Activated CD8-positive, alpha-beta memory T cell treated with anti-CD3 and anti-CD28 coated beads for 1 hour (primary cell): ENCODE results near the gene ACTN1.

Experiments
- DNase-seq, 2 donors: peaks; one replicate each; pipeline ENCODE4 v3.0.0-alpha.2; 2020; ENCODE audit warnings: low read depth in 1 of 2; ENCODE audit errors: extremely low read depth in 1 of 2

The ACTN1 gene

GRCh38 chr14:68970038-68970612 lies 9.0 kb downstream of the ACTN1 start:
- DNase-seq = no peak

- DNase-seq = no peak
Measured at GRCh38 chr14:68969278-68970033, 9.6 kb downstream of the ACTN1 start.

- no peak for DNase-seq
Measured at GRCh38 chr14:68968721-68969120, 10.4 kb downstream of the ACTN1 start.

- DNase-seq = peak; percentile 38 to 45
Measured at GRCh38 chr14:68968051-68968450, 11.1 kb downstream of the ACTN1 start.

GRCh38 chr14:68967459-68967940 lies 11.6 kb downstream of the ACTN1 start:
- DNase-seq = no peak

- no peak for DNase-seq
Measured at GRCh38 chr14:68966872-68967301, 12.2 kb downstream of the ACTN1 start.

GRCh38 chr14:68965261-68965761 lies 13.8 kb downstream of the ACTN1 start:
- no peak for DNase-seq

GRCh38 chr14:68964300-68965093 lies 14.6 kb downstream of the ACTN1 start:
- DNase-seq = no peak

- no peak for DNase-seq
Measured at GRCh38 chr14:68962681-68963080, 16.4 kb downstream of the ACTN1 start.

GRCh38 chr14:68961781-68962584 lies 17.1 kb downstream of the ACTN1 start:
- no peak for DNase-seq

GRCh38 chr14:68961361-68961760 lies 17.7 kb downstream of the ACTN1 start:
- no peak for DNase-seq

- no peak for DNase-seq
Measured at GRCh38 chr14:68960123-68960522, 19.0 kb downstream of the ACTN1 start.

GRCh38 chr14:68959035-68959434 lies 20.1 kb downstream of the ACTN1 start:
- DNase-seq = no peak

- no peak for DNase-seq
Measured at GRCh38 chr14:68958553-68958952, 20.5 kb downstream of the ACTN1 start.

- no peak for DNase-seq
Measured at GRCh38 chr14:68957775-68958174, 21.3 kb downstream of the ACTN1 start.

- DNase-seq = no peak
Measured at GRCh38 chr14:68956724-68957123, 22.4 kb downstream of the ACTN1 start.

- no peak for DNase-seq
Measured at GRCh38 chr14:68955851-68956179, 23.3 kb downstream of the ACTN1 start.

GRCh38 chr14:68955164-68955850 lies 23.8 kb downstream of the ACTN1 start:
- DNase-seq = no peak

- no peak for DNase-seq
Measured at GRCh38 chr14:68953196-68953555, 25.9 kb downstream of the ACTN1 start.

GRCh38 chr14:68952531-68953195 lies 26.4 kb downstream of the ACTN1 start:
- DNase-seq = no peak
